ENCODE measurements around the gene AKAP11.
A peak's percentile ranks its signal among the peaks of the same experiment; 100 is the strongest.

AKAP11 gene

DNA sequence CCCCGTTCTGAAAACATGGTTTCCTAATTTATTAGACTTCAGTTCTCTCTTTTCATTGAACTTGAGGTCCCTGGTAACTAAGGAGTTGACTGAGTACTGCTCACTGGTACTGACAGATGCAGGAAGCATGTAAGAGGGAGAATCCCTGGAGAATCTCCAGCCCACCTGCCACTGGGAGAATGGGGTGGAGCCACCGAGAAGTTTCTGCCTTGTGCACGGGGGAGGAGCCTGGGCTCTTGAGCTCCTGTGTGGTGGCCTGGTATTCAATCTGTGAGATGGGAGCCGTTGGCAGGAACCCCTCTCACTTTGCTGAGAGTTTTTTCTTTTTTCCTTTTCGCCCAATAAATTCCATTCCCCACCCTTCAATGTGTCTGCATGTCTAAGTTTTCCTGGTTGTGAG is 13.2 kb upstream of the AKAP11 start:
- DNase-seq (ENCODE audit: low read depth) = no peak
- no peak overlapping the region for H3K4me3 ChIP-seq (replicated peaks; ENCODE audit: low read depth, low read length)
- TF ChIP-seq, protein P1, sequence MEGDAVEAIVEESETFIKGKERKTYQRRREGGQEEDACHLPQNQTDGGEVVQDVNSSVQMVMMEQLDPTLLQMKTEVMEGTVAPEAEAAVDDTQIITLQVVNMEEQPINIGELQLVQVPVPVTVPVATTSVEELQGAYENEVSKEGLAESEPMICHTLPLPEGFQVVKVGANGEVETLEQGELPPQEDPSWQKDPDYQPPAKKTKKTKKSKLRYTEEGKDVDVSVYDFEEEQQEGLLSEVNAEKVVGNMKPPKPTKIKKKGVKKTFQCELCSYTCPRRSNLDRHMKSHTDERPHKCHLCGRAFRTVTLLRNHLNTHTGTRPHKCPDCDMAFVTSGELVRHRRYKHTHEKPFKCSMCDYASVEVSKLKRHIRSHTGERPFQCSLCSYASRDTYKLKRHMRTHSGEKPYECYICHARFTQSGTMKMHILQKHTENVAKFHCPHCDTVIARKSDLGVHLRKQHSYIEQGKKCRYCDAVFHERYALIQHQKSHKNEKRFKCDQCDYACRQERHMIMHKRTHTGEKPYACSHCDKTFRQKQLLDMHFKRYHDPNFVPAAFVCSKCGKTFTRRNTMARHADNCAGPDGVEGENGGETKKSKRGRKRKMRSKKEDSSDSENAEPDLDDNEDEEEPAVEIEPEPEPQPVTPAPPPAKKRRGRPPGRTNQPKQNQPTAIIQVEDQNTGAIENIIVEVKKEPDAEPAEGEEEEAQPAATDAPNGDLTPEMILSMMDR (IDR thresholded peaks at IDR 0.05; ENCODE audit: low read length, missing control alignments) = no peak

DNA sequence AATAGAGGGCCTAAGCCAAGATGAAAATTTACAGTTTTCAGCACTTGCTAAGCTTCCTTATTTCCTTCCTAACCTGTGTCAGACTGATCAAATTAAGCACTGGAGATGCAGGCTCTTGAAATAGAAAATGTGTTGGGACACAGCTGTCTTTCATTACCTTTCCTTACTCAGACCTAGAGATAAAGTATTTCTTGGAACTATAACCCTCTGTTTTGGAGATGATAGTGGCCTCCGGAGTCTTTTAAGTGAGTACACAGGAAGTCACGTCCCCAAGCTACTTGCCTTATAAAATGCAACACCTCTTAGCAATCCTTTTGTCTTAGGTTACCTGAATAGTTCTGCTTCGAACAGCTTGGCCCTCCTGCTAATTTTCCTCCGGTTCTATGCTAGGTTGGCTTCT is 12.4 kb upstream of the AKAP11 start:
- H3K4me3 ChIP-seq (replicated peaks; ENCODE audit: low read depth, low read length) = no peak overlapping the region
- no peak for DNase-seq (ENCODE audit: low read depth)
- TF ChIP-seq, protein P1 (IDR thresholded peaks at IDR 0.05; ENCODE audit: low read length, missing control alignments) = no peak

DNA sequence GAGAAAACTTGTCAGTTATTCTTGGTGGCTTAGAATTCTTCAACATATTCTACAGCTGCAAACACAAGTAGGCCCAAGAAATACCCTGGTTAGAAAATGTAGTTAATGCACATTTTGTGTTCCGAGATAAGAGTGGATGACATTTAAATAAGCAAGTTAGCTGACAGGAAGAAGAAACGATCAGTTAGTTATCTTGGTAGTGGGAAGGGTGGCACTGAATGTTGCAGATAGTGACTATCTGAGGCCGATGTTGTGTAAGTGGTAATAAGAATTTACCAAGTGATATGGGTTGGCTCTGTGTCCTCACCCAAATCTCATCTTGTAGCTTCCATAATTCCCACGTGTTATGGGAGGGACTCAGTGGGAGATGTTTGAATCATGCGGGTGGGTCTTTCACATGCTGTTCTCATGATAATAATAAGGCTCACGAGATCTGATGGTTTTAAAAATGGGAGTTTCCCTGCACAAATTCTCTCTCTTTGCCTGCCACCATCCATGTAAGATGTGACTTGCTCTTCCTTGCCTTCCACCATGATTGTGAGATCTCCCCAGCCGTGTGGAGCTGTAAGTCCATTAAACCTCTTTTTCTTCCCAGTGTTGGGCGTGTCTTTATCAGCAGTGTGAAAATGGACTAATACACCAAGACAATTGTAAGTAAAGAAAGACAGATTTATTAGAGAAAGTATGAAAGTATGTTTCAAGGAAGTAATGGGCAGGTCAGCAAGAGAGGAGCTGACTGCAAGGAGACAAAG is 10.9 kb upstream of the AKAP11 start:
- no peak overlapping the region for H3K4me3 ChIP-seq (replicated peaks; ENCODE audit: low read depth, low read length)
- DNase-seq (ENCODE audit: low read depth) = no peak

DNA sequence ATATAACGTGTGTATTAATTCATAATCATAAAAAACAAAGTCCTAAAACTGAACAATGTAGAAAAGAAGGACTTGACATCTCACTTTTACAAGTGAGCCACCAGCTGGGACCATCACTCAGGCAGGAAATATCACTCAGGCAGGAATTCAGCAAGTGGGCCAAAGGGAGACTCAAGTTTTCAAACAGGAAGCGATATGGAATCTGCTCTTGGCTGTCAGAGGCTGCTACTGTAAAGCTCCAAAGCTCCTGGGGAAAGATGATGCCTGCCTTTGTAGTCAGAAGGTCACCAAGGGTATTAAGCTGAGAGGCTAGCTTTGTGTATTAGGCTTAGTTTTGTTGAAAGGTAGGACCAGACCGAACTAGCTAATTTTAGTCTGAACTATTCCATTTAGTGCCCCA is 5.5 kb upstream of the AKAP11 start:
- DNase-seq (ENCODE audit: low read depth) = peak; percentile 76
- H3K4me3 ChIP-seq (replicated peaks; ENCODE audit: low read depth, low read length) = no peak overlapping the region
- TF ChIP-seq, protein P1 (IDR thresholded peaks at IDR 0.05; ENCODE audit: low read length, missing control alignments) = no peak

More for the DNA sequence above, 10.9 kb upstream of the AKAP11 start:
- TF ChIP-seq, protein P1 (IDR thresholded peaks at IDR 0.05; ENCODE audit: low read length, missing control alignments) = no peak

DNA sequence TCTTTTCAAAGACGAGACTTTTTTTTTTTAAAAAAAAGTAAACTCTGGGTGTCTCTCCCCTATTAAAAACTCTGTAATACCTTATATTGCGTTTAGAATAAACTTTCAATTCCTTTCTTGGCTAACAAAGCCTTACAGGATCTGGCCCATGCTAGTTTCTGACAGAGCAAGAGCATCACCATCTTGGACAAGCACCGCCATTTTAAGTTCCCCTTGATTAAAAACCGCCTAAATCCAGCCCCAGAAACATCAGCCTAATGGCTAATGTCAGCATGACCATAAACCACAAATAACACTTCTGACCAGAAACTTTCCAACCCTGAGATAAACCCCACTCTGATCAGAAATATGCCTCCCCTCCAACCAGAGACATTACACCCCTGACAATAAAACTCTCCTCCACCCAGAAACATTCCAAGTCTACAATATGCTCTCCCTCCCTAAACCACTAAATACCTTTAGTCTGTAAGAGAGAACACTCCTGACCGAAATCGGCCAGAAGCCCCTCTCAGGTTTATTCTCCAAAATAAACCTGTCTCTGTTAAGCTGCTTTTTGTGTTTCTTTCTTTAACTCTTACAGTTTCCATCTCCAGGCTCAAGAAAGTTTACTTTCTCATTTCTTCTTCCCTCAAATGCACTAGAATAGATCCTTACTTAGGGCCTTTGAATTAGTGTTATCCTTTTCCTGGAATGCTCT is 1.6 kb upstream of the AKAP11 start:
- DNase-seq (ENCODE audit: low read depth) = no peak
- H3K4me3 ChIP-seq (replicated peaks; ENCODE audit: low read depth, low read length) = no peak overlapping the region
- TF ChIP-seq, protein P1 (IDR thresholded peaks at IDR 0.05; ENCODE audit: low read length, missing control alignments) = no peak

DNA sequence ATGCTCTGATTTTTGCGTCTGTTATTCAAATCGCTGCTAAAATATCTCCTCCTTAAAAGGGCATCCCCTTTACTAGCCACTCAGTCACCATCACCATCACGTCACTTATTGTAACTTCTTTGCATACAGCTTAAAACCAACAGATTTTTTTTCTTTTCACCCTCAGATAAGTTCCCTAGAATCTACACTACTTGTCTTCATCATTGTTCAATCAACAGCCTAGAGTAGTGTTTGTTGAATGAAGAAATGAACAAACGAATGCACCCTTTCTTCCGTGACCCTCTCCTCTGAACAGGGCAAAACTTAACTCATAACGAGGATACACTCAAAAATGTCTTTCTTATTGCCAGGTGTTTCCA is 1.1 kb upstream of the AKAP11 start:
- peak overlapping the region; percentile 64 for H3K4me3 ChIP-seq (replicated peaks; ENCODE audit: low read depth, low read length)
- no peak for DNase-seq (ENCODE audit: low read depth)
- TF ChIP-seq, protein P1 (IDR thresholded peaks at IDR 0.05; ENCODE audit: low read length, missing control alignments) = no peak
